ENCODE data around the gene GRWD1. TPM values are rescaled to one million over a fixed set of nuclear protein-coding genes. Genes with fewer than 3 reads are reported as not detected.

GRWD1 gene
- total and polyA plus RNA-seq, 2 donors = 13.6 to 22.2 TPM

Other genes with a start within 250 kb of the GRWD1 start
- 81.3 TPM for gene CARD8, start 190.1 kb upstream of the GRWD1 start, total RNA-seq
- gene CARD8, start 190.1 kb upstream of the GRWD1 start, polyA plus RNA-seq = 29.0 TPM
- 6.6 TPM for gene ZNF114, start 175.9 kb upstream of the GRWD1 start, total RNA-seq
- gene ZNF114, start 175.9 kb upstream of the GRWD1 start, polyA plus RNA-seq = 0.24 TPM
- gene EMP3, start 120.4 kb upstream of the GRWD1 start, total RNA-seq = 81.3 TPM
- 159 TPM for gene EMP3, start 120.4 kb upstream of the GRWD1 start, polyA plus RNA-seq
- gene TMEM143, start 82.0 kb upstream of the GRWD1 start, total RNA-seq = 4.3 TPM
- 10.2 TPM for gene TMEM143, start 82.0 kb upstream of the GRWD1 start, polyA plus RNA-seq
- not detected for gene SYNGR4, start 81.6 kb upstream of the GRWD1 start, total RNA-seq
- not detected for gene SYNGR4, start 81.6 kb upstream of the GRWD1 start, polyA plus RNA-seq
- gene KDELR1, start 54.4 kb upstream of the GRWD1 start, total RNA-seq = 68.7 TPM
- gene KDELR1, start 54.4 kb upstream of the GRWD1 start, polyA plus RNA-seq = 144 TPM
- 1.9 TPM for gene GRIN2D, start 52.3 kb upstream of the GRWD1 start, total RNA-seq
- 0.30 TPM for gene GRIN2D, start 52.3 kb upstream of the GRWD1 start, polyA plus RNA-seq
- 0.42 TPM for gene KCNJ14, start 9.6 kb downstream of the GRWD1 start, total RNA-seq
- 0.33 TPM for gene KCNJ14, start 9.6 kb downstream of the GRWD1 start, polyA plus RNA-seq
- gene CYTH2, start 23.4 kb downstream of the GRWD1 start, total RNA-seq = 30.6 TPM
- gene CYTH2, start 23.4 kb downstream of the GRWD1 start, polyA plus RNA-seq = 51.9 TPM
- 0.42 TPM for gene LMTK3, start 65.9 kb downstream of the GRWD1 start, total RNA-seq
- 0.72 TPM for gene LMTK3, start 65.9 kb downstream of the GRWD1 start, polyA plus RNA-seq
- gene SULT2B1, start 106.2 kb downstream of the GRWD1 start, total RNA-seq = 0.42 TPM
- gene SULT2B1, start 106.2 kb downstream of the GRWD1 start, polyA plus RNA-seq = 0.30 TPM
- gene SPACA4, start 160.8 kb downstream of the GRWD1 start, total RNA-seq = not detected
- not detected for gene SPACA4, start 160.8 kb downstream of the GRWD1 start, polyA plus RNA-seq
- gene FAM83E, start 169.1 kb downstream of the GRWD1 start, total RNA-seq = 0.58 TPM
- 1.1 TPM for gene FAM83E, start 169.1 kb downstream of the GRWD1 start, polyA plus RNA-seq
- 1,113 TPM for gene RPL18, start 173.2 kb downstream of the GRWD1 start, total RNA-seq
- 2,167 TPM for gene RPL18, start 173.2 kb downstream of the GRWD1 start, polyA plus RNA-seq
- 4.9 TPM for gene SPHK2, start 173.5 kb downstream of the GRWD1 start, total RNA-seq
- 22.0 TPM for gene SPHK2, start 173.5 kb downstream of the GRWD1 start, polyA plus RNA-seq
- gene DBP, start 191.4 kb downstream of the GRWD1 start, total RNA-seq = 4.6 TPM
- 12.3 TPM for gene DBP, start 191.4 kb downstream of the GRWD1 start, polyA plus RNA-seq
- gene CA11, start 200.2 kb downstream of the GRWD1 start, total RNA-seq = 1.8 TPM
- gene CA11, start 200.2 kb downstream of the GRWD1 start, polyA plus RNA-seq = 13.4 TPM
- gene NTN5, start 227.0 kb downstream of the GRWD1 start, total RNA-seq = 0.53 TPM
- gene NTN5, start 227.0 kb downstream of the GRWD1 start, polyA plus RNA-seq = 0.80 TPM
- 0.79 TPM for gene FUT2, start 250.0 kb downstream of the GRWD1 start, total RNA-seq
- 0.41 TPM for gene FUT2, start 250.0 kb downstream of the GRWD1 start, polyA plus RNA-seq

Measured in urinary bladder (tissue), 2 donors.